GM18502 (cell line): ENCODE results near the gene SLC22A2.

Experiments used
- ATAC-seq: cut with Tn5 transposase; IDR thresholded peaks from one replicate; pipeline ENCODE4 v1.9.1; 2021; ENCODE audit warnings: mild to moderate bottlenecking; ENCODE audit not compliant: unreplicated experiment, poor library complexity

Gene SLC22A2

DNA sequence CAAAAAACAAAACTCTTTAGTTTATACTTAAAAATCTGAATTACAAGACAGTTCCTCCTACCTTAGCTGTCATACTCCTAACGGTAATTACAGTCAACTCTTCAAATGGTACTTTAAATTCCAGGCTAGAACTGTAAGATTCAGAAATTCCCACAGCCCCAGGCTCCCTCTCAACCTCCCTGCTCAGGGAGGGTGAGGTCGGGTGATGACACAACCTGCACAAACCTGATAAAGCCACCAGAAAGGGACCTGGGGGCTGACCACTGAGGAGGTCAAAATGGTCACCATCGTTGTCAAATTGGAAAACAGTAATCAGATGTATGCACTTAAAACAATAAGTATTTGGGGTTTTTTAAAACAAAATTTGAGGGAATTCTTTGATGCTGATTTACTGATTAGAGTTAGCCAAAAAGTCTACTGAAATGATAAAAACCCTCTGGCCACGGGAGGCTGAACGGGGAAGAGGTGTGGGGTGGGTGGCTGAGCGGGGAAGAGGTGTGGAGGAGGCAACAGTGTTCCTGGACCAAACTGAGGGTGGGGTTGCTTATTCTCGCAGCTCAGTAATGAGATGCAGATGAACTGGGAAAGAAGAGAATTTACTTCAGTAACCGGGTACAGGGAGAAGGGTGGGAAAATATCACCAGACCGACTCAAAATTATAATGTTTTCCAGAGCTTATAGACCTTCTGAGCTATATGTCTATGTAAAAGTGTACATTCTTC lies 84.7 kb downstream of the SLC22A2 start:
- no peak for ATAC-seq

- ATAC-seq = no peak
Measured at GRCh38 chr6:160172704-160173103, 85.9 kb downstream of the SLC22A2 start.

DNA sequence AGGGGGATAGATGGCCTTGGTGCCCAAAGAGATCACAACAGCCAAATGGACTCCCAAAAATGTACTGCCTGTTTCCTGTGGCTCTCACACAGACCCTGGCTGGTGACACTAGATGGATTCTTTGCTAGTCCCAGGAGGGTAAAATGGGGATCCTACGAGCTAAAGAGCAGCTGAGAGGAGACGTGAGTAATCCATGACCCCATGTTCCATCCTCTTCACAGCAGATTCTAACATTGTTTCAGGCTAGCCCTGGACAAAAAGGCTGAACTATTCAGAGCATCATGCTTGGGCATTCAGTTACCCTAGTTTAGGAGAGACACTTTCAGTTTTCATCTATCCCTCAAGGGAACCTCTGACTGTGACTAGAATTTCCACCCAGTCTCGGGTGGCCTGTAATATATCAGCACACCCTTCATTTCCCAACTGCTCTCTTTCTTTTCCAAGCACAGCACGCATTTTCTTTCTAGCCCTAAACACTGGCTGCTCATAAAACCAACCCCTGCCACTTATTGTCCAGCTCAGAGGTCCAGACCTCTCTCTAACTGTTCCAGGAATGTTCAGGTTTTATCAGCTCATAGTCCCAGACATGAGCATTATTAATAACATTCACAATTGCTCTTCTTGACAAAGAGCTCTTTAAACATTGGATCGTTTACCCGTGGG lies 88.5 kb downstream of the SLC22A2 start:
- ATAC-seq = no peak

DNA sequence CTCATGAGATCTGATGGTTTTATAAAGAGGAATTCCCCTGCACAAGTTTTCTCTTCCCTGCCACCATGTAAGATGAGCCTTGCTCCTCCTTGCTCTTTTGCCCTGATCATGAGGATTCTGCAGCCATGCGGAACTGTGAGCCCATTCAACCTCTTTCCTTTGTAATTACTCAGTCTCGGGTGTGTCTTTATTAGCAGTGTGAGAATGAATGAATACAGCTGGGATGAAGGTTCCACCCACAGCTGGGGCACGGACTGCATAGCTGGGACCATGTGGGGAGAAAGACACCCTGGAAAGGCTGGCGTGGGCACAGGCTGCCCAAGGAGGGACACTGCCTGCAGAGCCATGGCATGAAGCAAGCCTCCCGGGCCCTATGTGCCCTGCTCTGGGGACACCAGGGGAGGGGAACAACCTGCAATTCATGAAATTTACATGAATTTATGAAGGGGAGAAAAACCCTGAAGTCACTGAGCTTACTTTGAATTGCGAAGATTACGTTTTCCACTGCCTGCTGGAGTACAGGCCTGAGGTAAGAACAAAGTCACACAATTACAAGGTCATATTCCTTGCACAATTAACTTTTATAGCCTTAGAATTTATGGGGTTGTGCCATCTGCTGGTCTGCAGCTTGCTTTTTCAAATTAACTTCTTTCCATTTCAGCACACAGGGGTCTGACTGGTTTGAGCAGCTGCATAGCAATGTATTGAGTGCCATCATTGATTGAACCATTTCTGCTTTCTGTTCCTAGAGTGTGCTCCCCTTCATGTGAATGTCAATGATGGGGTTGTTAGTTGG lies 90.8 kb downstream of the SLC22A2 start:
- no peak for ATAC-seq
